Coronary artery (tissue), 2 donors: Measurements from ENCODE around the gene HPF1.
A peak's percentile ranks its signal among the peaks of the same experiment; 100 is the strongest.

Source experiments
- DNase-seq: peaks from one replicate; pipeline ENCODE4 v3.0.0-alpha.2; 2017; ENCODE audit warnings: low spot score
- H3K27ac ChIP-seq, 2 donors: fragments of 200-600 bp; sonication (generic); one replicate each; pipeline ENCODE4 v1.5.1; 2016 to 2019
- H3K4me3 ChIP-seq: fragments of 200-600 bp; sonication (generic); 2 replicates; pipeline ENCODE4 v1.5.1; 2016; ENCODE audit warnings: mild to moderate bottlenecking, moderate library complexity
- CTCF ChIP-seq: fragments of 200-600 bp; sonication (generic); IDR thresholded peaks from one replicate; pipeline ENCODE4 v1.5.1; 2019; ENCODE audit warnings: antibody characterized with exemption

Gene HPF1

GRCh38 chr4:169716677-169717076 is 41.1 kb downstream of the HPF1 start:
- no peak for TF ChIP-seq CTCF
- Histone ChIP-seq H3K27ac (no peak overlapping the region), H3K4me3 (no peak overlapping the region)
- no peak for DNase-seq

- Histone ChIP-seq H3K27ac (no peak overlapping the region), H3K4me3 (no peak overlapping the region)
- no peak for DNase-seq
- TF ChIP-seq CTCF, result no peak
Measured at GRCh38 chr4:169715826-169716225, 41.9 kb downstream of the HPF1 start.

GRCh38 chr4:169707958-169708643 is 49.6 kb downstream of the HPF1 start:
- H3K4me3 ChIP-seq, result no peak overlapping the region
- H3K27ac ChIP-seq, result peak overlapping the region in 1 of 2 donors; percentile 52
- DNase-seq, result no peak
- TF ChIP-seq CTCF, result no peak

- H3K4me3 ChIP-seq, result no peak overlapping the region
- no peak for TF ChIP-seq CTCF
Measured at GRCh38 chr4:169698331-169698730, 59.4 kb downstream of the HPF1 start.

GRCh38 chr4:169690787-169691186 is 67.0 kb downstream of the HPF1 start:
- Histone ChIP-seq H3K27ac (no peak overlapping the region), H3K4me3 (no peak overlapping the region)
- TF ChIP-seq CTCF, result no peak
- DNase-seq, result no peak

More at GRCh38 chr4:169698331-169698730, 59.4 kb downstream of the HPF1 start:
- no peak overlapping the region for H3K27ac ChIP-seq
- DNase-seq, result no peak

GRCh38 chr4:169689681-169690080 is 68.1 kb downstream of the HPF1 start:
- no peak for DNase-seq
- H3K4me3 ChIP-seq, result no peak overlapping the region
- no peak overlapping the region for H3K27ac ChIP-seq
- no peak for TF ChIP-seq CTCF

- Histone ChIP-seq H3K27ac (no peak overlapping the region), H3K4me3 (no peak overlapping the region)
- TF ChIP-seq CTCF, result no peak
- no peak for DNase-seq
Measured at GRCh38 chr4:169682372-169683047, 75.2 kb downstream of the HPF1 start.
